ES-I3 (cell line): ENCODE data around the gene BRI3BP.
"Not testable (repeated sequence)": the region's sequence is repeated elsewhere in the genome, so short reads cannot be mapped to it uniquely, and the experiment has no call there.

Experiments
- H3K36me3 ChIP-seq: 2 replicates; pipeline ENCODE4 v1.6.1; 2013; ENCODE audit warnings: mild to moderate bottlenecking, low read length, control low read depth, moderate library complexity; ENCODE audit not compliant: insufficient read depth
- H3K4me1 ChIP-seq: 2 replicates; pipeline ENCODE4 v1.6.1; 2013; ENCODE audit warnings: mild to moderate bottlenecking, control low read depth, low read length; ENCODE audit not compliant: insufficient read depth
- H3K9ac ChIP-seq: 2 replicates; pipeline ENCODE4 v1.6.1; 2013; ENCODE audit warnings: low read depth, mild to moderate bottlenecking, low read length, moderate library complexity
- H3K9me3 ChIP-seq: 2 replicates; pipeline ENCODE4 v1.6.1; 2013; ENCODE audit warnings: mild to moderate bottlenecking, low read length, moderate library complexity; ENCODE audit not compliant: control insufficient read depth, insufficient read depth

BRI3BP gene

DNA sequence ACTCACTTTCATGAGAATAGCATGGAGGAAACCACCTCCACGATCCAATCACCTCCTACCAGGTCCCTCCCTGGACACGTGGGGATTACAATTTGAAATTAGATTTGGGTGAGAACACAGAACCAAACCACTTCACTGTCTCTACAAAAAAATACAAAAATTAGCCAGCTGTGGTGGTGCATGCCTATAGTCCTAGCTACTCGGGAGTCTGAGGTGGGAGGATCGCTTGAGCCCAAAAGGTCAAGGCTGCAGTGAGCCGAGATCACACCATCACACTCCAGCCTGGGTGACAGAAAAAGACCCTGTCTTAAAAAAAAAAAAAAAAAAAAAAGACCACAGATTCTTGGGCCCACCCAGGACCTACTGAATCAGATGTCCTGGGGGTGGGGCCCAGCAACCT, 28.3 kb downstream of the BRI3BP start:
- H3K9ac ChIP-seq, result no peak overlapping the region
- no peaks in the 10 kb centered on the region for H3K9me3 ChIP-seq
- no peaks in the 10 kb centered on the region for H3K4me1 ChIP-seq
- no peaks in the 10 kb centered on the region; the same call in none of the 2 replicates for H3K36me3 ChIP-seq

GRCh38 chr12:125023065-125023464, 29.6 kb downstream of the BRI3BP start:
- H3K36me3 ChIP-seq, result no peaks in the 10 kb centered on the region; the same call in 1 of the 2 replicates
- H3K9ac ChIP-seq, result no peak overlapping the region
- H3K9me3 ChIP-seq, result no peaks in the 10 kb centered on the region
- no peaks in the 10 kb centered on the region for H3K4me1 ChIP-seq

DNA sequence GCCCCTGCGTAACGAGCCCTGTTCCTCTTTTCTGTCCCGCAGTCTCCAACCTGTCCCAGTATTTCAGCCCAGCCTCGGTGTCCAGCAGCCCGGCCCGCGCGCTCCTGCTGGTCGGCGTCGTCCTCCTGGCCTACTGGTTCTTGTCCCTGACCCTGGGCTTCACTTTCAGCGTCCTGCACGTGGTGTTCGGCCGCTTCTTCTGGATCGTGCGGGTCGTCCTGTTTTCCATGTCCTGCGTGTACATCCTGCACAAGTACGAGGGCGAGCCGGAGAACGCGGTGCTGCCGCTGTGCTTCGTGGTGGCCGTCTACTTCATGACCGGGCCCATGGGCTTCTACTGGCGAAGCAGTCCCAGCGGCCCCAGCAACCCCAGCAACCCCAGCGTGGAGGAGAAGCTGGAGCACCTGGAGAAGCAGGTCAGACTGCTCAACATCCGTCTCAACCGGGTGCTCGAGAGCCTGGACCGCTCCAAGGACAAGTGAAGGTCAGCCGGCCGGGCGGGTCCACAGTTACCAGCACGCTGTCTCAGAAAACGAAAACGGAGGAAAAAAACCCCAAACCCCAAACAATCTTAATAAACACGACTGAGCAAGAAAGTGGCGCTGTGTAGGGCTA, 31.6 kb downstream of the BRI3BP start:
- H3K36me3 ChIP-seq, result no peaks in the 10 kb centered on the region; the same call in 1 of the 2 replicates
- no peaks in the 10 kb centered on the region for H3K4me1 ChIP-seq
- H3K9ac ChIP-seq, result no peak overlapping the region
- H3K9me3 ChIP-seq, result no peaks in the 10 kb centered on the region

GRCh38 chr12:125025606-125026235, 32.3 kb downstream of the BRI3BP start:
- Histone ChIP-seq H3K9me3 (no peaks in the 10 kb centered on the region), H3K4me1 (no peaks in the 10 kb centered on the region), H3K36me3 (no peaks in the 10 kb centered on the region; the same call in 1 of the 2 replicates), H3K9ac (no peak overlapping the region)

GRCh38 chr12:125028106-125028505, 34.7 kb downstream of the BRI3BP start:
- peaks cover 8% of the 10 kb centered on the region; the same call in 1 of the 2 replicates for H3K4me1 ChIP-seq
- H3K36me3 ChIP-seq, result no peaks in the 10 kb centered on the region; the same call in 1 of the 2 replicates

DNA sequence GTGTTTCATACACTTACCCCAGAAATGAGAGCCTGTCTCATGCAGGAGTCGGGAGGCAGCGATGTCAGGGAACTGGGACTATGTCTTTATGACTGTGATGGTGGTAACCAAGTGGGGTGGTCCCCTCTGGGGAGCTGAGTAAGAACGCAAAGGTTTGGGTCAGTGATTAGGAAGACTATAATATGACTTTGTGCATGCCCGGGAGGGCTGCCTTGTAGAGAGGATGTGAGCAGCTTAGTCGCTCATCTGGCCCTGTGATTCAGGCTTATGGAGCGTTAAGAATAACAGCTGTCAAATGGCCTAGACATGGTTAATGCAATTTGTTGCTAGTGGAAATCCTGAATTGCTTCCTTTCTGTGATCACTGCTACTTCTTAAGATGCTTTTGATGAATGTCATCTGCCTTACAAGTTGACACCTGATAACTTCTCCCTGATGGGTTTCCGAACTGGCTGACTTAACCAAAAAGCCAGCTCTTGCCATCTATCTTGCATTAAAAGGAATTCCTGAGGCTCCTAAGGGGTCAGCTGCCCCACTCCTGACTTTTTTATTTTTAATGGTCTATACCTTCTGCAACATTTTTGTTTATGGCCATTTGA, 36.4 kb downstream of the BRI3BP start:
- Histone ChIP-seq H3K36me3 (no peaks in the 10 kb centered on the region; the same call in 1 of the 2 replicates), H3K9me3 (no peaks in the 10 kb centered on the region)

More at GRCh38 chr12:125028106-125028505, 34.7 kb downstream of the BRI3BP start:
- H3K9me3 ChIP-seq, result no peaks in the 10 kb centered on the region
- H3K9ac ChIP-seq, result no peak overlapping the region

DNA sequence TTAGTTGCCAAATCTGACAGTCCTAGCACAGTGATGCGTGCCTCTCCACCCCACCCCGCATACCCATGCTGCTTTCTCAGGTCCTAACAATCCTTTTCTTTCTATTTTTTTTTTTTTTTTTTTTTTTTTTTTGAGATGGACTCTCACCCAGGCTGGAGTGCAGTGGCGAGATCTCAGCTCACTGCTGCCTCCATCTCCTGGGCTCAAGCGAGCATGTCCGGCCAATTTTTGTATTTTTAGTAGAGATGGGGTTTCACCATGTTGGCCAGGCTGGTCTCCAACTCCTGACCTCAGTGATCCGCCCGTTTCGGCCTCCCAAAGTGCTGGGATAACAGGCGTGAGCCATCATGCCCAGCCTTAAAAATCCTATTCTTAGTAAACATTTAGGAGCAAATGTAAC, 38.0 kb downstream of the BRI3BP start:
- H3K9ac ChIP-seq, H3K36me3 ChIP-seq, H3K4me1 ChIP-seq, H3K9me3 ChIP-seq: not testable (repeated sequence)

More for the DNA sequence above, 36.4 kb downstream of the BRI3BP start:
- Histone ChIP-seq H3K9ac (no peak overlapping the region), H3K4me1 (peaks cover 8% of the 10 kb centered on the region; the same call in 1 of the 2 replicates)

DNA sequence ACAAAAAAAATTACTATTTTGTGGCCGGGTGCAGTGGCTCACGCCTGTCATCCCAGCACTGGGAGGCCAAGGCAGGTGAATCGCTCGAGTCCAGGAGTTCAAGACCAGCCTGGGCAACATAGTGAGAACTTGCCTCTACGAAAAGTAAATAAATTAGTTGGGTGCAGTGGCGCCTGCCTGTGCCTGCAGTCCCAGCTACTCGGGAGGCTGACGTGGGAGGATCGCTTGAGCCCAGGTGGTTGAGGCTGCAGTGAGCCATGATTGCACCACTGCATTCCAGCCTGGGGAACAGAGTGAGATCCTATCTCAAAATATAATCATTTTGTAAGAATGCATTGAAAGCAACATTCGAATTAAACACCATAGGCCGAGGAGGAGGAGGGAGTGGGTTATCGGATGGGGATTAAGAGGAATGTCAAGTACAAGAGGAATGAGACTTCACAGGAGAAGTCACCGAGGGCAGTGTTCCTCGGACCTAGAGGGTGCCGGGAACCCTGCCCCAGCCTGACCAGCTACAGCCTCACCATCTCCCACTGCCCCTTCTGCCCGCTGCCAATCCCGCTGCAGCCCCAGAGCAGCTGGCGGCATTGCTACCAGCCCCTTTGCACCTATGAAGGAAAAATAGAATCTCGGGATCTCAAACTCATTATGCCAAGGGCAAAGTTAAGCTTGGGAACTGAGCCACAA, 39.2 kb downstream of the BRI3BP start:
- peaks cover 8% of the 10 kb centered on the region; the same call in 1 of the 2 replicates for H3K4me1 ChIP-seq
- no peaks in the 10 kb centered on the region for H3K9me3 ChIP-seq
- H3K36me3 ChIP-seq, result no peaks in the 10 kb centered on the region
- H3K9ac ChIP-seq, result no peak overlapping the region

DNA sequence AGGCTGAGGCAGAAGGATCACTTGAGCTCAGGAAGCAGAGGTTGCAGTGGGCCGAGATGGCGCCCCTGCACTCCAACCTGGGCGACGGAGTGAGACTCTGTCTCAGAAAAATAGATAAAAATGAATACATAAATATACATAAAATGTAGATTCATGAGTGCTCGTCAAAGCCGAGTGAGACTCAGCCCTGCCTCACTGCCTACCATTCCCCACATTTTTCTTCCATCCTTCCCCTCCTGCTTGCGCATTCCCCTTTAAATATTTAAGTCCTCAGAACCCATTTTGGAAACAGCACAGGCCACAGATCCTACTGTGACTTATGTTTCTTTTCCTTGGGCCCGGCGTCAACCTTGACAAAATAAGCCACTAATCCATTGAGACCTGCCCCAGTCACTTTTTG, 39.8 kb downstream of the BRI3BP start:
- no peak overlapping the region for H3K9ac ChIP-seq
- no peaks in the 10 kb centered on the region for H3K36me3 ChIP-seq
- H3K4me1 ChIP-seq, result peaks cover 8% of the 10 kb centered on the region; the same call in 1 of the 2 replicates
- H3K9me3 ChIP-seq, result no peaks in the 10 kb centered on the region

GRCh38 chr12:125038976-125039625, 45.7 kb downstream of the BRI3BP start:
- Histone ChIP-seq H3K36me3 (no peaks in the 10 kb centered on the region), H3K9ac (no peak overlapping the region), H3K9me3 (no peaks in the 10 kb centered on the region)

DNA sequence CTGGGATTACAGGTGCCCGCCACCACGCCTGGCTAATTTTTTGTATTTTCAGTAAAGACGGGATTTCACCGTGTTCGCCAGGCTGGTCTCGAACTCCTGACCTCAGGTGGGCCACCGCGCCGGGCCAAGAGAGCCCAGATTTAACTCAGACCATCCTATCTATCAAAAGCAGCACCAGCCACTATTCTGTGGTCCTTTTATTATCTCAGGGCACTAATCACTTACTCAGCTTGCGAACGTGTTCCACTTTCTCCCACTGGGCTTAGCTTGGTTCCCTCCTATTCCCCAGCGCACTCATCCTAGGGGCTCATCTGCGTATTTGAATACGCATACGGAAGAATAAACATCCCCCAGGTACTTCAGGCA, 55.6 kb downstream of the BRI3BP start:
- Histone ChIP-seq H3K9ac (peak overlapping the region; percentile 79; the same call in 1 of the 2 replicates), H3K36me3 (no peaks in the 10 kb centered on the region), H3K4me1 (no peaks in the 10 kb centered on the region)

More at GRCh38 chr12:125038976-125039625, 45.7 kb downstream of the BRI3BP start:
- H3K4me1 ChIP-seq, result no peaks in the 10 kb centered on the region

GRCh38 chr12:125050446-125050845, 57.0 kb downstream of the BRI3BP start:
- no peaks in the 10 kb centered on the region for H3K36me3 ChIP-seq
- H3K4me1 ChIP-seq, result no peaks in the 10 kb centered on the region
- H3K9ac ChIP-seq, result no peak overlapping the region
- H3K9me3 ChIP-seq, result no peaks in the 10 kb centered on the region

More for the DNA sequence above, 55.6 kb downstream of the BRI3BP start:
- no peaks in the 10 kb centered on the region for H3K9me3 ChIP-seq

DNA sequence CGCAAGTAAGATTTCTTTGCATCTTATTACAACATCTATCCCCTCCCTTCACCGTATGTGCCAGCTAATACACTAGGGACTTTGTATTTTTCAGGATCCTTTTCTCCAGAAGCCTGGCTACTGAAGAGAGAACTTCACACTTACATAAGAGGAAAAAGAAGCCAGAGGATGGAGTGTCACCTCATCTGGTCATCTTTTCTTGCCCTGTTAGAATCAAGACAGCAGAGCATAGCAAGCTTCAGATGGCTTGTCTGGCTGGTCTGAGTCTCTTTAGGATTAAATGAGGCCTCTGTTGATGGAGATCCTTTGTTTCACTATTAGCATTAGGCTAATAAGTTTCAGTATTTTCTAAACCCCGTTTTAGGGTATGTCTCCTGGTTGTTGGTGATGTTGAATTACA, 57.4 kb downstream of the BRI3BP start:
- H3K36me3 ChIP-seq, result no peaks in the 10 kb centered on the region
- no peak overlapping the region for H3K9ac ChIP-seq

GRCh38 chr12:125053821-125054220, 60.4 kb downstream of the BRI3BP start:
- Histone ChIP-seq H3K9me3 (no peaks in the 10 kb centered on the region), H3K4me1 (no peaks in the 10 kb centered on the region), H3K36me3 (no peaks in the 10 kb centered on the region), H3K9ac (no peak overlapping the region)

More for the DNA sequence above, 57.4 kb downstream of the BRI3BP start:
- Histone ChIP-seq H3K9me3 (no peaks in the 10 kb centered on the region), H3K4me1 (no peaks in the 10 kb centered on the region)
